Right lobe of liver (tissue), 4 donors: ENCODE data around the gene FKBP9.
"Not testable (repeated sequence)": the region's sequence is repeated elsewhere in the genome, so short reads cannot be mapped to it uniquely, and the experiment has no call there.

ENCODE experiments used
- POLR2A ChIP-seq: fragments of 450-650 bp; IDR thresholded peaks from one replicate; pipeline ENCODE4 v1.6.1; 2017; ENCODE audit warnings: antibody characterized with exemption, mild to moderate bottlenecking
- TF ChIP-seq, protein P1 (sequence below), 4 donors: fragments of 200-600 bp in 3 of 4; fragments of 450-650 bp in 1 of 4; IDR thresholded peaks; one replicate each; pipeline versions ENCODE4 v1.5.1 to v1.8.0; 2016 to 2022; ENCODE audit warnings: antibody characterized with exemption in 4 of 4, mild to moderate bottlenecking in 2 of 4
- donor health status: DM: no; HTN: no; CAD: no.
- donor health status: DM: no; HTN: no; CAD: no.
- donor health status: DM: no; HTN: yes; CAD: no.

- TF ChIP-seq, protein P1, sequence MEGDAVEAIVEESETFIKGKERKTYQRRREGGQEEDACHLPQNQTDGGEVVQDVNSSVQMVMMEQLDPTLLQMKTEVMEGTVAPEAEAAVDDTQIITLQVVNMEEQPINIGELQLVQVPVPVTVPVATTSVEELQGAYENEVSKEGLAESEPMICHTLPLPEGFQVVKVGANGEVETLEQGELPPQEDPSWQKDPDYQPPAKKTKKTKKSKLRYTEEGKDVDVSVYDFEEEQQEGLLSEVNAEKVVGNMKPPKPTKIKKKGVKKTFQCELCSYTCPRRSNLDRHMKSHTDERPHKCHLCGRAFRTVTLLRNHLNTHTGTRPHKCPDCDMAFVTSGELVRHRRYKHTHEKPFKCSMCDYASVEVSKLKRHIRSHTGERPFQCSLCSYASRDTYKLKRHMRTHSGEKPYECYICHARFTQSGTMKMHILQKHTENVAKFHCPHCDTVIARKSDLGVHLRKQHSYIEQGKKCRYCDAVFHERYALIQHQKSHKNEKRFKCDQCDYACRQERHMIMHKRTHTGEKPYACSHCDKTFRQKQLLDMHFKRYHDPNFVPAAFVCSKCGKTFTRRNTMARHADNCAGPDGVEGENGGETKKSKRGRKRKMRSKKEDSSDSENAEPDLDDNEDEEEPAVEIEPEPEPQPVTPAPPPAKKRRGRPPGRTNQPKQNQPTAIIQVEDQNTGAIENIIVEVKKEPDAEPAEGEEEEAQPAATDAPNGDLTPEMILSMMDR (IDR thresholded peaks at IDR 0.05), result not testable (repeated sequence)
- TF ChIP-seq POLR2A, result not testable (repeated sequence)
These were observed 22.7 kb downstream of the FKBP9 start for GRCh38 chr7:32979902-32980301.
